GM06990 (cell line): ENCODE results near the gene BAIAP2L1.
"Not testable (repeated sequence)": the region's sequence is repeated elsewhere in the genome, so short reads cannot be mapped to it uniquely, and the experiment has no call there.

ENCODE experiments used
- DNase-seq: peaks from one replicate; pipeline ENCODE4 v3.0.0-alpha.2; 2011; ENCODE audit not compliant: insufficient read length; ENCODE audit errors: extremely low read depth
- H3K27me3 ChIP-seq: replicated peaks from 2 replicates; pipeline ENCODE4 v1.6.0; 2011; ENCODE audit warnings: low read length; ENCODE audit not compliant: control insufficient read depth, insufficient read depth
- H3K36me3 ChIP-seq: 2 replicates; pipeline ENCODE4 v1.5.1; 2011; ENCODE audit warnings: low read length; ENCODE audit not compliant: control insufficient read depth, insufficient read depth
- H3K4me3 ChIP-seq: replicated peaks from 2 replicates; pipeline ENCODE4 v1.5.1; 2011; ENCODE audit warnings: low read depth, mild to moderate bottlenecking, control low read depth, low read length
- TF ChIP-seq, protein P1 (sequence below): IDR thresholded peaks from 2 replicates; pipeline ENCODE4 v1.5.1; 2011; ENCODE audit warnings: low read length, control low read depth, mild to moderate bottlenecking, inconsistent platforms; ENCODE audit not compliant: insufficient read depth, poor library complexity, severe bottlenecking

Gene BAIAP2L1

DNA sequence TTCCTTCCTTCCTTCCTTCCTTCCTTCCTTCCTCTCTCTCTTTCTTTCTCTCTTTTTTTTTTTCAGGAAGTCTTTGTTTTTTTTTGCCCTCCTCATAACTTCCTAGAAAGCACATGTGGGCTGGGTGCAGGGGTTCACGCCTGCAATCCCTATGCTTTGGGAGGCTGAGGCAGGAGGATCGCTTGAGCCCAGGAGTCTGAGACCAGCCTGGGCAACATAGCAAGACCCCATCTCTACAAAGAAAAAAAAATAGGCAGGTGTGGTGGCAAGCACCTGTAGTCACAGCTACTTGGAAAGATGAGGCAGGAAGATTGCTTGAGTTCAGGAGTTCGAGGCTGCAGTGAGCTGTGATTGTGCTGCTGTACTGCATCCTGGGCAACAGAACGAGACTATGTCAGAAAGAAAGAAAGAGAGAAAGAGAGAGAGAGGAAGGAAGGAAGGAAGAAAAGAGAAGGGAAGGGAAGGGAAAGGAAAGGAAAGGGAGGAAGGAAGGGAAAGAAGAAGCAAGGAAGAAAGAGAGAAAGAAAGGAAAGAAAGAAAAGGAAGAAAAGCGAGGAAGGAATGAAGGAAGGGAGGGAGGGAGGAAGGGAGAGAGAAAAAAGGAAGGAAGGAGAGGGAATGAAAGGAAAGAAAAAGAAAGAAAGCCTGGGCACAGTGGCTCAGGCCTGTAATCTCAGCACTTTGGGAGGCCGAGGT, 13.5 kb upstream of the BAIAP2L1 start:
- TF ChIP-seq, protein P1, sequence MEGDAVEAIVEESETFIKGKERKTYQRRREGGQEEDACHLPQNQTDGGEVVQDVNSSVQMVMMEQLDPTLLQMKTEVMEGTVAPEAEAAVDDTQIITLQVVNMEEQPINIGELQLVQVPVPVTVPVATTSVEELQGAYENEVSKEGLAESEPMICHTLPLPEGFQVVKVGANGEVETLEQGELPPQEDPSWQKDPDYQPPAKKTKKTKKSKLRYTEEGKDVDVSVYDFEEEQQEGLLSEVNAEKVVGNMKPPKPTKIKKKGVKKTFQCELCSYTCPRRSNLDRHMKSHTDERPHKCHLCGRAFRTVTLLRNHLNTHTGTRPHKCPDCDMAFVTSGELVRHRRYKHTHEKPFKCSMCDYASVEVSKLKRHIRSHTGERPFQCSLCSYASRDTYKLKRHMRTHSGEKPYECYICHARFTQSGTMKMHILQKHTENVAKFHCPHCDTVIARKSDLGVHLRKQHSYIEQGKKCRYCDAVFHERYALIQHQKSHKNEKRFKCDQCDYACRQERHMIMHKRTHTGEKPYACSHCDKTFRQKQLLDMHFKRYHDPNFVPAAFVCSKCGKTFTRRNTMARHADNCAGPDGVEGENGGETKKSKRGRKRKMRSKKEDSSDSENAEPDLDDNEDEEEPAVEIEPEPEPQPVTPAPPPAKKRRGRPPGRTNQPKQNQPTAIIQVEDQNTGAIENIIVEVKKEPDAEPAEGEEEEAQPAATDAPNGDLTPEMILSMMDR = no peak
- no peaks in the 10 kb centered on the region for H3K27me3 ChIP-seq
- H3K4me3 ChIP-seq = no peak overlapping the region
- H3K36me3 ChIP-seq = no peaks in the 10 kb centered on the region
- DNase-seq = no peak

DNA sequence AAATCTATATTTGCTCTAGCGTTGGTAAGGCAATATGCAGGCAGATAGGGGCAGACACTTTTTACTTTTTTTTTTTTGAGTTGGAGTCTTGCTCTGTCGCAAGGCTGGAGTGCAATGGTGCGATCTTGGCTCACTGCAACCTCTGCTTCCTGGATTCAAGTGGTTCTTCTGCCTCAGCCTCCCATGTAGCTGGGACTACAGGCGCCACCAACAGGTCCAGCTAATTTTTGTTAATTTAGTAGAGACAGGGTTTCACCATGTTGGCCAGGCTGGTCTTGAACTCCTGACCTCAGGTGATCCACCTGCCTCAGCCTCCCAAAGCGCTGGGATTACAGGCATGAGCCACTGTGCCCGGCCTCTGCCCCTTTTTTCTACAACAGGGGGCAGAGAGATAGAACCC, 12.8 kb upstream of the BAIAP2L1 start:
- H3K4me3 ChIP-seq, H3K36me3 ChIP-seq, H3K27me3 ChIP-seq, DNase-seq: not testable (repeated sequence)

DNA sequence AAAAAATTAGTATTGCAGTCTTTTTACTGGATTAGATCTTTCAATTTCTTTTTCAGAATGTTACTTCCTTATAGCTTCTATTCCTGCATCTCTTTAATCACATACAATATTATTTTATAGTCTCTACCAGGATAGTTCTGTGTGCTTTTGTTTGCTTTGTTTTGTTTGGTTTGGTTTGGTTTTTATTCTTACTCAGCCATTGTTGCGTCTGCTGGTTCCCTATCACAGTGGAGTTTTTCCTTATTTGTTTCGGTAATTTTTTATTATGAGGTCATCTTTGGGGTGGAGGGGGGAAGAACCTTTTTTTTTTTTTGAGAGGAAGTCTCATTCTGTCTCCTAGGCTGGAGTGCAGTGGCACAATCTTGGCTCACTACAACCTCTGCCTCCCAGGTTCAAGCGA, 9.0 kb upstream of the BAIAP2L1 start:
- Histone ChIP-seq H3K36me3 (no peaks in the 10 kb centered on the region), H3K4me3 (no peak overlapping the region), H3K27me3 (no peaks in the 10 kb centered on the region)
- DNase-seq = no peak
- TF ChIP-seq, protein P1 = no peak

DNA sequence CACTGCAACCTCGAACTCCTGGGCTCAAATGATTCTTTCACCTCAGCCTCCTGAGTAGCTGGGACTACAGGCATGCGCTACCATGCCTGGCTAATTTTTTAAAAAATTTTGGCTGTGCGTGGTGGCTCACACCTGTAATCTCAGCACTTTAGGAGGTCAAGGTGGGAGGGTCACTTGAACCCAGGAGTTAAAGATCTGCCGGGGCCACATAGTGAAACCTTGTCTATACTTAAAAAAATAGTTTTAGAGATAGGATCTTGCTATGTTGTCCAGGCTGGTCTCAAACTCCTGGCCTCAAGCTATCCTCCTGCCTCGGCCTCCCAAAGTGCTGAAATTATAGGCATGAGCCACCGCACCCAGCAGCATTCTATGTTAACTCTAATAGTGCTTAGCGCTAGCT, 7.3 kb upstream of the BAIAP2L1 start:
- not testable (repeated sequence) for H3K27me3 ChIP-seq

DNA sequence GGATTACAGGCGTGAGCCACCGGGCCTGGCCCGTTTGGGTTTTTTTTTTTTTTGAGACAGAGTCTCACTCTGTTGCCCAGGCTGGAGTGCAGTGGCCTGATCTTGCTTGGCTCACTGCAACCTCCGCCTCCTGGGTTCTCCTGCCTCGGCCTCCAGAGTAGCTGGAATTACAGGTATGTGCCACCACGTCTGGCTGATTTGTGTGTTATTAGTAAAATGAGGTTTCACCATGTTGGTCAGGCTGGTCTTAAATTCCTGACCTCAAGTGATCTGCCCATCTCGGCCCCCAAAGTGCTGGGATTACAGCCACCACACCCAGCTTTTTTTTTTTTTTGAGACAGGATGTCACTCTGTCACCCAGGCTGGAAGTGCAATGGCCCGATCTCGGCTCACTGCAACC, 5.9 kb upstream of the BAIAP2L1 start:
- no peaks in the 10 kb centered on the region; the same call in 1 of the 2 replicates for H3K36me3 ChIP-seq
- H3K27me3 ChIP-seq = no peaks in the 10 kb centered on the region
- DNase-seq = no peak
- TF ChIP-seq, protein P1 = no peak
- no peak overlapping the region for H3K4me3 ChIP-seq

More for the DNA sequence above, 7.3 kb upstream of the BAIAP2L1 start:
- not testable (repeated sequence) for H3K4me3 ChIP-seq, DNase-seq, H3K36me3 ChIP-seq

DNA sequence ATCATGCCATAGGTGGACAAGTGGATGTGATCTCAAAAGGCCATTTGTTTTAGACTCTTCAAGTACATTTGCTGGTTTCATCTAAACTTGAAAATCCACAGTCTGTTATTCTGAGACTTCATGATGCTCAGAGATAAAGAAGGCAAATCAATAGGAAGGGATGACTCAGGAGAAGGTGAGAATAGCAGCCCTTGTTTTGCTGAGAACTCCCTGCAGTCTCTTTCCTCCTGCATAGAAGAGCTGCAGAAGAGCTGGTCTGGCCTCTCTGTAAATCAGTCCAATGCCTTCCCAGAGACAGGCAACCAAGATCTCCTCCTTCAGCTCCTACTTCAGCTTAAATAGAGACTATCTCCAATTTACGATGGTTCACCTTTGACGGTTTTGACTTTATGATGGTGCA, 4.0 kb upstream of the BAIAP2L1 start:
- Histone ChIP-seq H3K4me3 (no peak overlapping the region), H3K27me3 (no peaks in the 10 kb centered on the region), H3K36me3 (no peaks in the 10 kb centered on the region; the same call in 1 of the 2 replicates)
- TF ChIP-seq, protein P1 = no peak
- no peak for DNase-seq
